Measurements from ENCODE around the gene RALGPS2.

GRCh38 chr1:178916448-178917174 lies 191.6 kb downstream of the RALGPS2 start:
- no peak for TF ChIP-seq CTCF (IDR thresholded peaks at IDR 0.05; ENCODE audit: low read depth, low read length)
- TF ChIP-seq EZH2phosphoT487 (IDR thresholded peaks at IDR 0.05; ENCODE audit: low read depth), result no peak

Data from OCI-LY3 (cell line).